Transverse colon (tissue), 3 donors: ENCODE results near the gene GSG1L.

Experiments used
- EP300 ChIP-seq: sonication (generic); formaldehyde crosslinking; IDR thresholded peaks from one replicate; pipeline ENCODE4 v1.6.1; 2017; ENCODE audit warnings: antibody characterized with exemption, low read depth
- TF ChIP-seq, protein P1 (sequence below), 5 experiments: fragments of 200-600 bp in 3 of 5; fragments of 450-650 bp in 2 of 5; sonication (generic) in 3 of 5; IDR thresholded peaks; 1 replicate in 2 of 5; 2 replicates in 3 of 5; pipeline ENCODE4 v1.5.1; 2016 to 2017; ENCODE audit warnings: antibody characterized with exemption in 5 of 5, inconsistent platforms in 3 of 5, mild to moderate bottlenecking in 2 of 5, moderate library complexity in 1 of 5

- TF ChIP-seq EP300: no peak
- TF ChIP-seq, protein P1, sequence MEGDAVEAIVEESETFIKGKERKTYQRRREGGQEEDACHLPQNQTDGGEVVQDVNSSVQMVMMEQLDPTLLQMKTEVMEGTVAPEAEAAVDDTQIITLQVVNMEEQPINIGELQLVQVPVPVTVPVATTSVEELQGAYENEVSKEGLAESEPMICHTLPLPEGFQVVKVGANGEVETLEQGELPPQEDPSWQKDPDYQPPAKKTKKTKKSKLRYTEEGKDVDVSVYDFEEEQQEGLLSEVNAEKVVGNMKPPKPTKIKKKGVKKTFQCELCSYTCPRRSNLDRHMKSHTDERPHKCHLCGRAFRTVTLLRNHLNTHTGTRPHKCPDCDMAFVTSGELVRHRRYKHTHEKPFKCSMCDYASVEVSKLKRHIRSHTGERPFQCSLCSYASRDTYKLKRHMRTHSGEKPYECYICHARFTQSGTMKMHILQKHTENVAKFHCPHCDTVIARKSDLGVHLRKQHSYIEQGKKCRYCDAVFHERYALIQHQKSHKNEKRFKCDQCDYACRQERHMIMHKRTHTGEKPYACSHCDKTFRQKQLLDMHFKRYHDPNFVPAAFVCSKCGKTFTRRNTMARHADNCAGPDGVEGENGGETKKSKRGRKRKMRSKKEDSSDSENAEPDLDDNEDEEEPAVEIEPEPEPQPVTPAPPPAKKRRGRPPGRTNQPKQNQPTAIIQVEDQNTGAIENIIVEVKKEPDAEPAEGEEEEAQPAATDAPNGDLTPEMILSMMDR (IDR thresholded peaks at IDR 0.05): no peak
These were observed 36.5 kb downstream of the GSG1L start for GRCh38 chr16:28027055-28027454.
